Effector memory CD4-positive, alpha-beta T cell (primary cell): Measurements from ENCODE around the gene BRAT1.

ENCODE experiments used
- DNase-seq, 3 donors: peaks; one replicate each; pipeline ENCODE4 v3.0.0-alpha.2; 2020
- H3K27ac ChIP-seq: 2 replicates; pipeline ENCODE4 v1.7.0; 2013; ENCODE audit warnings: mild to moderate bottlenecking, low read length, moderate library complexity; ENCODE audit not compliant: insufficient read depth, poor library complexity, severe bottlenecking
- H3K27me3 ChIP-seq: replicated peaks from 2 replicates; pipeline ENCODE4 v1.7.0; 2013; ENCODE audit warnings: mild to moderate bottlenecking, low read length; ENCODE audit not compliant: insufficient read depth, control insufficient read depth, poor library complexity, severe bottlenecking
- H3K36me3 ChIP-seq: 2 replicates; pipeline ENCODE4 v1.7.0; 2013; ENCODE audit warnings: mild to moderate bottlenecking, low read length, moderate library complexity; ENCODE audit not compliant: control insufficient read depth, insufficient read depth
- H3K4me1 ChIP-seq: 2 replicates; pipeline ENCODE4 v1.7.0; 2013; ENCODE audit warnings: low read length, mild to moderate bottlenecking; ENCODE audit not compliant: control insufficient read depth, insufficient read depth, poor library complexity, severe bottlenecking
- H3K4me3 ChIP-seq: 2 replicates; pipeline ENCODE4 v1.7.0; 2013; ENCODE audit warnings: low read length, low read depth, mild to moderate bottlenecking; ENCODE audit not compliant: insufficient read depth, poor library complexity, severe bottlenecking
- H3K9me3 ChIP-seq: 2 replicates; pipeline ENCODE4 v1.7.0; 2013; ENCODE audit warnings: mild to moderate bottlenecking, low read length, moderate library complexity; ENCODE audit not compliant: control insufficient read depth

BRAT1 gene

GRCh38 chr7:2575046-2575732 is 19.9 kb upstream of the BRAT1 start:
- Histone ChIP-seq H3K36me3 (no peaks in the 10 kb centered on the region), H3K4me1 (no peaks in the 10 kb centered on the region), H3K27me3 (no peaks in the 10 kb centered on the region), H3K27ac (no peak overlapping the region), H3K9me3 (no peaks in the 10 kb centered on the region), H3K4me3 (no peak overlapping the region)
- no peak for DNase-seq

GRCh38 chr7:2573761-2574160 is 18.4 kb upstream of the BRAT1 start:
- Histone ChIP-seq H3K4me1 (no peaks in the 10 kb centered on the region), H3K4me3 (no peak overlapping the region), H3K9me3 (no peaks in the 10 kb centered on the region), H3K36me3 (no peaks in the 10 kb centered on the region), H3K27me3 (no peaks in the 10 kb centered on the region), H3K27ac (no peak overlapping the region)
- no peak for DNase-seq

- no peak overlapping the region for H3K27ac ChIP-seq
- H3K36me3 ChIP-seq, result no peaks in the 10 kb centered on the region
- no peak overlapping the region for H3K4me3 ChIP-seq
- DNase-seq, result no peak
- no peaks in the 10 kb centered on the region for H3K4me1 ChIP-seq
- H3K9me3 ChIP-seq, result no peaks in the 10 kb centered on the region
- H3K27me3 ChIP-seq, result no peaks in the 10 kb centered on the region
Observed at GRCh38 chr7:2572101-2572842, 16.9 kb upstream of the BRAT1 start.

- H3K4me3 ChIP-seq, result no peak overlapping the region
- H3K27ac ChIP-seq, result no peak overlapping the region
- H3K9me3 ChIP-seq, result no peaks in the 10 kb centered on the region
- H3K4me1 ChIP-seq, result no peaks in the 10 kb centered on the region
- no peaks in the 10 kb centered on the region for H3K36me3 ChIP-seq
- DNase-seq, result no peak
- no peaks in the 10 kb centered on the region for H3K27me3 ChIP-seq
Observed at GRCh38 chr7:2571409-2571808, 16.1 kb upstream of the BRAT1 start.

- H3K4me1 ChIP-seq, result no peaks in the 10 kb centered on the region
- H3K4me3 ChIP-seq, result no peak overlapping the region
- no peaks in the 10 kb centered on the region for H3K9me3 ChIP-seq
- no peak overlapping the region for H3K27ac ChIP-seq
- no peaks in the 10 kb centered on the region for H3K36me3 ChIP-seq
- no peaks in the 10 kb centered on the region for H3K27me3 ChIP-seq
- DNase-seq, result no peak
Observed at GRCh38 chr7:2570021-2570420, 14.7 kb upstream of the BRAT1 start.

GRCh38 chr7:2569421-2569820 is 14.1 kb upstream of the BRAT1 start:
- Histone ChIP-seq H3K4me1 (no peaks in the 10 kb centered on the region), H3K36me3 (no peaks in the 10 kb centered on the region), H3K27ac (no peak overlapping the region), H3K9me3 (no peaks in the 10 kb centered on the region), H3K27me3 (no peaks in the 10 kb centered on the region), H3K4me3 (no peak overlapping the region)
- DNase-seq, result no peak

GRCh38 chr7:2568521-2569223 is 13.3 kb upstream of the BRAT1 start:
- no peak overlapping the region for H3K27ac ChIP-seq

GRCh38 chr7:2567679-2568278 is 12.5 kb upstream of the BRAT1 start:
- no peak overlapping the region for H3K27ac ChIP-seq
- no peaks in the 10 kb centered on the region for H3K27me3 ChIP-seq
- no peak overlapping the region for H3K4me3 ChIP-seq

More at GRCh38 chr7:2568521-2569223, 13.3 kb upstream of the BRAT1 start:
- Histone ChIP-seq H3K27me3 (no peaks in the 10 kb centered on the region), H3K36me3 (no peaks in the 10 kb centered on the region), H3K9me3 (no peaks in the 10 kb centered on the region), H3K4me3 (no peak overlapping the region), H3K4me1 (no peaks in the 10 kb centered on the region)
- DNase-seq, result no peak

GRCh38 chr7:2566890-2567678 is 11.8 kb upstream of the BRAT1 start:
- Histone ChIP-seq H3K27ac (no peak overlapping the region), H3K4me1 (no peaks in the 10 kb centered on the region), H3K27me3 (no peaks in the 10 kb centered on the region), H3K4me3 (no peak overlapping the region), H3K36me3 (no peaks in the 10 kb centered on the region), H3K9me3 (no peaks in the 10 kb centered on the region)
- no peak for DNase-seq

More at GRCh38 chr7:2567679-2568278, 12.5 kb upstream of the BRAT1 start:
- no peak for DNase-seq
- Histone ChIP-seq H3K9me3 (no peaks in the 10 kb centered on the region), H3K36me3 (no peaks in the 10 kb centered on the region), H3K4me1 (no peaks in the 10 kb centered on the region)
